ENCODE data around the gene UVRAG.

The UVRAG gene

DNA sequence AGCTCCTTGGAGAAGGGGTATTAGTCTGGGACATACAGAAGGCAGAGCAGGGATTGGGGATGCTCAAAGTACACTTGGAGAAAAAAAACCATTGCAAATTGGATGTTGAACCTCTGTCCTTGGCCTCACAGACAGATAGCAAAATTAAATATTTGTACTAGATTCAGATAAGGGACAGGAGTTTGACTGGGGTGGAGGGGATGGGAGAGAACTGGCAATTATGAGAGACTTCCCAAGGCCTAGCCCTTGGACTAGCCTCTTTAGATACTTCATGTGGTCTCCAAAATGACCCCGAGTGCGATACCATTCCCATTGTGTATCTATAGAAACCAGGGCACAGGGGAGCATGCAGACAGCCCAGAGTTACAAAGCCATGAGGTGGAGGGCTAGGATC is 30.9 kb upstream of the UVRAG start:
- DNase-seq (ENCODE audit: low read depth), result no peak

- no peak for DNase-seq (ENCODE audit: low read depth)
These were observed 30.5 kb upstream of the UVRAG start for GRCh38 chr11:75784506-75784905.

DNA sequence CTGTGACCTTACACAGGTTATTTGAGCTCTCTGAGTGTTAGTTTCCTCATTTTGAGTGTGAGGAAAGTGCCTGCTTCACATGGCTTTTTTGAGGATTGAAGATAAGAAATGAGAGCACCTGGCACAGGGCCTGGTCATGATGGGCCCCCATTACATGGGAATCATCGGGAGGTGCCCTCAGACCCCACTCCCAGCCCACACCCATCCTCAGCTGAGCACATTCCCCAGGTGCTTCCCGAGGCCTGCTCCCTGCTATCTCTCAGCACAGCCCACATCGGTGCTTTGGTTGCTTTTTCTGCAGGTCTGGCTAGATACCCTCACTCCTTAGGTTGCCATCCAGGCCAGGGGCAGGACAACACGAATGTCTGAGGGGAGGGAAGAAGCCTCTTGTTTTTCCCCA is 29.8 kb upstream of the UVRAG start:
- DNase-seq (ENCODE audit: low read depth), result no peak

GRCh38 chr11:75786101-75786736 is 28.8 kb upstream of the UVRAG start:
- DNase-seq (ENCODE audit: low read depth), result no peak

GRCh38 chr11:75789521-75789920 is 25.5 kb upstream of the UVRAG start:
- no peak for DNase-seq (ENCODE audit: low read depth)

DNA sequence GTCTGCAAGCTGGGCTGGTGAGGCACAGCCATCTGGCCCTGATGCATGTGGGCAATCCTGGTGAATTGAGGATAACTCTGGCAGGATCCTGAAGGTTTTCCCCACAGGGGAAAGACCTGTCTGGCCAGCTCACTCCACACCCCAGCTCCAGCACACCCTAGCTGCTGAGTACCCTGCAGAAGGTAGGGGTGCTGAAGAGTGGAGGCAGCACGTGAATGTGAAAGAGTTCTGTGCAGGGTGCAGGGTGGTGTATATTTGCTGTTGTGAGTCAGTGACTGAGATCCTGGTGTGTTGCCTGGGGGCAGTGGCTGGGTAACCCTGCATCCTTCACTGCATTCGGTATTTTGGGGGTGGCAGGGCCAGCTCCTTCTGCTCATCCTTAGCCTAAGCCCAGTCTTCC is 24.0 kb upstream of the UVRAG start:
- no peak for DNase-seq (ENCODE audit: low read depth)

DNA sequence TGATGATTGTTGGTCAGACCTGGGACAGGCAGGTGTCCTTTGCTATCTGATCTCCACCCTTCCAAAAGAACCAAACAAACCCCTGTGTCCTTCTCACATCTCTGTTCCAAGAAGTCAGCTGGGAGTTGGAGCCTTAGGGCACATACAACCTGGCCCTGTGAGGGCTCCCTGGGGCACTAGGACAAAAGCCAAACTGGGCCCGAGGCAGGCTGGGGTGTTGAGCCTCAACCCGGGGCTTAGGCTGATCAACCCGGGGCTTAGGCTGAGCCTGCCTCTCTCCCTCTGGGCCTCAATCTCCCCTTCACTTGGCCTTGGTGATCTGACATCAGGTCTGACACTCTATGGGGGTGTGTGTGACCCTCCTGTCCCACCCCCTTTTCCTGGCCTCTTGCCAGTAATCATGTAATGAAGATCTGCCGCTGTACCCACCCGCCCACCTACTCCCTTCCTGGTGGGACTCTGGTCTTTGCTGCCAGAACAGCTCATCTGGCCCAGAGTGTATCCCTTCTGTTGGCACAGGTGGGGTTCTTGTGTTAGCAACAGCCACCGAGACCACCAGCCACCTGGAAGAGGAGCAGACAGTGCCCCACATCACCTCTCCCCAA is 22.8 kb upstream of the UVRAG start:
- no peak for DNase-seq (ENCODE audit: low read depth)

- no peak for DNase-seq (ENCODE audit: low read depth)
These were observed 21.8 kb upstream of the UVRAG start for GRCh38 chr11:75792997-75793800.

GRCh38 chr11:75793966-75794365 is 21.0 kb upstream of the UVRAG start:
- no peak for DNase-seq (ENCODE audit: low read depth)

- no peak for DNase-seq (ENCODE audit: low read depth)
These were observed 19.5 kb upstream of the UVRAG start for GRCh38 chr11:75795276-75796090.

DNA sequence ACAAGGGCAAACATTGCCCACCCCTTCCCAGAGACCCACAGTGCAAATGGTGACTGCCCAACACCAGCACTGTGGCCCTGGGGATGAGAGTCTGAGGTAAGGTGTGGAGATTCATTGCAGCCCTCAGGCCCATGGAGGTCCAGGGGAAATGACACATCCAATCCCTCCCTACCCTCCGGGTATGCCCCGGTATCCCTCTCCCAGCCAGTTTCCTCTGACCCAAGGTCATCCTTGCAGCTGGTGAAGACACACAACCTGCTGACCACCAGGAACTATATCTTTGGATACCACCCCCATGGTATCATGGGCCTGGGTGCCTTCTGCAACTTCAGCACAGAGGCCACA is 18.9 kb upstream of the UVRAG start:
- no peak for DNase-seq (ENCODE audit: low read depth)

DNA sequence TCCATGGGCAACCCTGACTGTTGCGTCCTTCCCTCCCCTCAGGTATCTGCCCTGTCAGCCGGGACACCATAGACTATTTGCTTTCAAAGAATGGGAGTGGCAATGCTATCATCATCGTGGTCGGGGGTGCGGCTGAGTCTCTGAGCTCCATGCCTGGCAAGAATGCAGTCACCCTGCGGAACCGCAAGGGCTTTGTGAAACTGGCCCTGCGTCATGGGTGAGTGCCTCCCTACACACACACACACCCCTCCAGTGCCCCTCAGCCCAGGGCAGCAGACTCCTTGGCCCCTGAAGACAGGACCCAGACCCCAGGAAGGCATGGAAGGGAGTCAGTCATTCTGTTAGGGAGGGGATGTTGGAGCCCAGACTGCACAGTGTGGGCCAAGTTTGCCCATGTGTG is 17.9 kb upstream of the UVRAG start:
- no peak for DNase-seq (ENCODE audit: low read depth)

- no peak for DNase-seq (ENCODE audit: low read depth)
These were observed 17.2 kb upstream of the UVRAG start for GRCh38 chr11:75797792-75798191.

DNA sequence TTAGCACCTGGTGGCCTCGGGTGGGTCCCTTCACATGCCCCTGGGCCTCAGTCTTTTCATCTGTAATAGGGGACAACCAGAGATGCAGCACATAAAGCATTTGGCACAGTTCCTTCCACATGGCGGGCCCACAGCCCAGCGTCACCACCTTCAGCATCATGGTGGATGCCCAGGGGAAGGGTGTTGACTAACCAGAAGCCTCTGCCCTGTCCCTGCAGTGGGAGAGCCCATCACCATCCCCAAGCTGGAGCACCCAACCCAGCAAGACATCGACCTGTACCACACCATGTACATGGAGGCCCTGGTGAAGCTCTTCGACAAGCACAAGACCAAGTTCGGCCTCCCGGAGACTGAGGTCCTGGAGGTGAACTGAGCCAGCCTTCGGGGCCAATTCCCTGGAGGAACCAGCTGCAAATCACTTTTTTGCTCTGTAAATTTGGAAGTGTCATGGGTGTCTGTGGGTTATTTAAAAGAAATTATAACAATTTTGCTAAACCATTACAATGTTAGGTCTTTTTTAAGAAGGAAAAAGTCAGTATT is 14.8 kb upstream of the UVRAG start:
- no peak for DNase-seq (ENCODE audit: low read depth)

DNA sequence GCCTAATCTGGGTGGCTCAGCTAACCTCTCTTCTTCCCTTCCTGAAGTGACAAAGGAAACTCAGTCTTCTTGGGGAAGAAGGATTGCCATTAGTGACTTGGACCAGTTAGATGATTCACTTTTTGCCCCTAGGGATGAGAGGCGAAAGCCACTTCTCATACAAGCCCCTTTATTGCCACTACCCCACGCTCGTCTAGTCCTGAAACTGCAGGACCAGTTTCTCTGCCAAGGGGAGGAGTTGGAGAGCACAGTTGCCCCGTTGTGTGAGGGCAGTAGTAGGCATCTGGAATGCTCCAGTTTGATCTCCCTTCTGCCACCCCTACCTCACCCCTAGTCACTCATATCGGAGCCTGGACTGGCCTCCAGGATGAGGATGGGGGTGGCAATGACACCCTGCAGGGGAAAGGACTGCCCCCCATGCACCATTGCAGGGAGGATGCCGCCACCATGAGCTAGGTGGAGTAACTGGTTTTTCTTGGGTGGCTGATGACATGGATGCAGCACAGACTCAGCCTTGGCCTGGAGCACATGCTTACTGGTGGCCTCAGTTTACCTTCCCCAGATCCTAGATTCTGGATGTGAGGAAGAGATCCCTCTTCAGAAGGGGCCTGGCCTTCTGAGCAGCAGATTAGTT is 14.2 kb upstream of the UVRAG start:
- no peak for DNase-seq (ENCODE audit: low read depth)

- DNase-seq (ENCODE audit: low read depth), result no peak
These were observed 13.5 kb upstream of the UVRAG start for GRCh38 chr11:75801362-75802020.

- DNase-seq (ENCODE audit: low read depth), result no peak
These were observed 12.7 kb upstream of the UVRAG start for GRCh38 chr11:75802021-75802912.

DNA sequence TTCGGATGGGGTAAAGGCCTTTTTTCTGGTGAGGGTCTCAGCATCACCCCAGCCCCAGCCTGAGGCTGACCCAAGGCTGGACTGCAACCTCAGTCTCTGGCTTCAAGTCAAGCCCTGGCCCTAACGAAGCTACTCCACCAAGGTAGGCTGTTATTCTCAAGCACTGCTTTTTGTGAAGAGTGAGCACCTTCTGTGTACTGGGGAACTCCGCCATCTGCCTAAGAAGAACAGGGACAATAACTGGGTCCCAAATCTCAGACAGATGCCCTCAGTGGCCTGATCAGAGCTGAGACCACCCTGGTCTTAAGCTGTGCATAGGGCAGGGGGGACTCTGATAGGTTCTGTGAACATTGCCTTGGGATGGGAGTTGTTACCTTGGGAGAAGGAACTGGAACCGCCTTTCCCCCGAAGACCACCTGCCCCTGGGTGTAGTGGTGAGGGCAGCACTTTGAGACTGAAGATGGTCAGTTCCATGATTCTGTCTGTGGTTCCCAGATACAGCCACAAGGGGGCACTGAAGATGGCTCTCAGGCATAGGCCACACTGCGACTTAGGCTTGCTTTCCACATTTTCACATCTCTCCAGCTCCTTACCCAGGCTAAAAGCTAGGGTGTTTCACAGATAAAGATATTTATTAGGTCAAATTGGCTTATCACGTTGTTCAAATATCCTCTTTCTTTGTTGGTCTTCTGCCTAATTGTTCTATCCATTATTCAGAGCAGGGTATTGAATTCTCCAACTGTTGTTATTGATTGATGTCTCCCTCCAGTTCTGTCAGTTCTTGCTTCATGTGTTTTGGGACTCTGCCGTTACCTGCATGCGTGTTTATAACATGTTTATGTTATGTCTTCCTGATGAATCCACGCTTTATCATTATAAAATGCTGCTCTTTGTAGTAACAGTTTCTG is 11.8 kb upstream of the UVRAG start:
- DNase-seq (ENCODE audit: low read depth), result peak; percentile 37

DNA sequence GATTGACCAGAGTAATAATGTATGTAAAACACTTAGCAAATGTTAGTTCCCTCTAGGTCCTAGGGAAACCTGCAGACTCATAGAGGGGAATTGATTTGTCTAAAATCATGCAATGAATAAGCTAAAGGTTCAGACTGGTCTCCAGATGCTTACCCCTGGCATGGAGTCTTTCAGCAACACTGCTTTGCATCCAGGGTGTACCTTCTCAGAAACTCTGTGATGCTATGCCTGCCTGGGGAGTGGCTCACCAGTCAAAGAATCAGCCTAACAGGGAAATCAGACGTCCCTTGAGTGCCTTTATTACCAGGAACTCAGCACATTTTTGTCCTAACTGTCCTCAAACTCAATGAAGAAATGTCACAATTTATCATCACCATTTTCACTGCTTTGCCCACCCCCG is 5.9 kb upstream of the UVRAG start:
- DNase-seq (ENCODE audit: low read depth), result no peak

All from activated T-helper 1 cell treated with Interleukin-2 at 50 U/mL for 16 hours (primary cell).